HG03066 (cell line): ENCODE measurements around the gene PAFAH1B1.
"Not testable (repeated sequence)": the region's sequence is repeated elsewhere in the genome, so short reads cannot be mapped to it uniquely, and the experiment has no call there.

Experiments
- ATAC-seq: cut with Tn5 transposase; IDR thresholded peaks from one replicate; pipeline ENCODE4 v1.9.1; 2021; ENCODE audit warnings: low read depth; ENCODE audit not compliant: unreplicated experiment

The PAFAH1B1 gene

GRCh38 chr17:2592971-2593820 lies at the start of gene PAFAH1B1:
Gene PAFAH1B1 (plus strand): TSS chr17:2593654. CDS start chr17:2638289, 44,635 bp downstream.
- peak; percentile 77 for ATAC-seq

DNA sequence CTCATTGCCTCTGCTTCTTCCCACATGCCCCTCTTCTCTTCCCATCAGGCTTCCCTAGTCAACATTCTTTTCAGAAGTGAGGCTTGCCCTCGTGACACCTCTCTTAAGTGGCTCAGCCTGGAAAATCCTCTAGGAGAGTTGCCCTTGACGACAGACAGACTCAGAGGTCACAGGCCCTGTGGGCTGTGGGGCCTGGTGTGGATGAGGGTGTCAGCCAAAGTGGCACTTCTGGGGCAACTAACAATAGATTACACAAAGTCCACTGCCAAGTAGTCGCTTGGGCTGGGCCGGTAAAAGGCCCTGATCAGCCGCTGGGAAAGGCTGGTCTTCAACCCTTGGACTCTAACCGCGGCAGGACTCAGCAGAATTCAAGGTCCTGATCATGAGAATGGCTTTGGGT lies 48.1 kb upstream of the PAFAH1B1 start:
- no peak for ATAC-seq

DNA sequence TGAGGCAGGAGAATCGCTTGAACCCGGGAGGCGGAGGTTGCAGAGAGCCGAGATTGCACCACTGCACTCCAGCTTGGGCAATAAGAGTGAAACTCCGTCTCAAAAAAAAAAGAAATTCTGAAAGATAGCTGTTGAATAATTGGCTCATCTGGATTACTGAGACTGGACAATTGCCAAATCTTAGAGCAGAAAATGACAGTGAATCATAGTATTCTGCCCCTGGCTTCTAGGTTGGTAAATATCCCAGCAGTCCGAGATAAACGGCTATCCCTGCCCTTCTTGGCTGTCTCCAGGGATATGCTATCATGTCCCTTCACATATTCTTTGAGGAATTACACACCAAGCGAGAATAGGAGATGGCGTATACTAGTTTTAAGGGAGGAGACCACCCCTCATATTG lies 46.3 kb upstream of the PAFAH1B1 start:
- ATAC-seq, result no peak

DNA sequence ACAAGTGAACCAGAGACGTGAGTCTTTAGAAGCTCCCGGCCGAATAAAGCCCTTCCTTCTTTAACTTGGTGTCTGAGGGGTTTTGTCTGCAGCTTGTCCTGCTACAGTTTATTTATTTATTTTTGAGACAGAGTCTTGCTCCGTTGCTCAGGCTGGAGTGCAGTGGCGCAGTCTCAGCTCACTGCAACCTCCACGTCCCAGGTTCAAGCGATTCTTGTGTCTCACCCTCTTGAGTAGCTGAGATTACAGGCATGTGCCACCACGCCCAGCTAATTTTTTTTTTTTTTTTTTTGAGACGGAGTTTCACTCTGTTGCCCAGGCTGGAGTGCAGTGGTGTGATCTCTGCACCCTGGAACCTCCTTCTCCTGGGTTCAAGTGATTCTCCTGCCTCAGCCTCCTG lies 45.4 kb upstream of the PAFAH1B1 start:
- not testable (repeated sequence) for ATAC-seq

- ATAC-seq, result no peak
Measured at GRCh38 chr17:2549392-2550211, 43.9 kb upstream of the PAFAH1B1 start.

GRCh38 chr17:2551493-2551892 lies 42.0 kb upstream of the PAFAH1B1 start:
- ATAC-seq, result no peak

DNA sequence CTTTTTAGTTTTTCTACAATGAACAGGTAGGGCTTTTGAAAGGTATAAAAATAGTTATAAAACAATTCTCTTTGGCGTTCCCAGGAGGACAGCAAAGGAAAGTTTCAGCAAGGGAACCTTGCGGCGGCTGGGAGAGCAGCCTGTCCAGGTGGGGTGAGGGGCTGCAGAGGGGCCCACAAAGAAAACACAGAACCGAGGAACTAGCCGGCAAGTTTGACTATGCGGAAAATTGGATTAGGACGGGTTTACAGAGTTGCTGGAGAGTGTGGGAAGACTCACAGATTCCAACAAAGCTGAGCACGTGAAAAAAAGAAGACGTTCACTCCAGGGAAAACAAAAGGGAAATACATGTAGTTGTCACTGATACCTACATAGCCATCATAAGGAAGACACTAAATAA lies 41.5 kb upstream of the PAFAH1B1 start:
- no peak for ATAC-seq

GRCh38 chr17:2560658-2561057 lies 32.8 kb upstream of the PAFAH1B1 start:
- no peak for ATAC-seq

GRCh38 chr17:2562162-2562858 lies 31.1 kb upstream of the PAFAH1B1 start:
- no peak for ATAC-seq

DNA sequence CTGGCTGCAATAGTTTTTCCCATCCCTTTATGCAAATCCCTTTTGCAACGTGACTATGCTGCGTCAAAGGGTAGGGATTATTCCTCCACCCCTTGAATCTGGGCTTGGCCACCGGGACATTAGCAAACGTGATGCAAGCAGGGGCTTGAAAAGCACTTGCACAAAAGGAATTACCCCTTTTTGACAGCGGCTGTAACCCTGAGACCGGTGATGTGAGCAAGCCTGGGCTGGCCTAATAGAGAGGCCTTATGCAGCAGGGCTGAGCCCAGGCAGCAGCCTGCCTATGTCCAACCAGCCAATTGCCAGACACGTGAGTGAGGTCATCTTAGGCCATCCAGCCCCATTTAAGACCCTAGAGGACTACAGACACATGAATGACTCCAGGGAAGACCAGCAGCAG lies 30.4 kb upstream of the PAFAH1B1 start:
- no peak for ATAC-seq

DNA sequence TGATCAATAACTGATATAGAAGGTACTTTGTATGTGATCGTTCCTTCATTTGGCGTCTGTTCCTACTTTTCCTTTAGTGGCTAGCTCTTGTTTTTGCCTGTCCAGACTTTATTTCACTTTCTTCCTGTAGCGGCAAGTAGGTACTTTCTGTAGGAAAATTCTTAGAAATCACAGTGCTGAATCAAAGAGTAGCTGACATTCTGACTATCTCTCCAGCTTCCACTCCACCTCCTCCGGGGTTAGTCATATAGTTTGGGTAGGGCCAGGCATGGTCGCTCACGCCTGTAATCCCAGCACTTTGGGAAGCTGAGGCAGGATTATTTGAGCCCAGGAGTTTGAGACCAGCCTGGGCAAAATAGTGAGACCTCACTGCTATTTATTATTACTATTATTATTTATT lies 29.9 kb upstream of the PAFAH1B1 start:
- no peak for ATAC-seq

DNA sequence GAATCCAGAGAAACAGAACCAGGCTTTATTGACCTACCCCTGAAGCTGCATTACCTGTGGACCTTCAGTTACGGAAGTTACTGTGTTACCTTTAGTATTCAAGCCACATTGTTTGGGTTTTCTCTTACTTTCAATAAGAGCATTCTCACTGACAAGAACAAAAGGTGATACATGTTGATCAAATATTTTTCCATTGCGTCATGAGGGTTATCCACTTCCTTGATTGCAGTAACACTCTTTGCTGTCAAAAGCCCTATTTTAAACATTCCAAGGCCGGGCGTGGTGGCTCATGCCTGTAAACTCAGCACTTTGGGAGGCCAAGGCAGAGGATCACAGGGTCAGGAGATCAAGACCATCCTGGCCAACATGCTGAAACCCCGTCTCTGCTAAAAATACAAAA lies 28.6 kb upstream of the PAFAH1B1 start:
- no peak for ATAC-seq

- ATAC-seq, result no peak
Measured at GRCh38 chr17:2566056-2566455, 27.4 kb upstream of the PAFAH1B1 start.

GRCh38 chr17:2571523-2572303 lies 21.7 kb upstream of the PAFAH1B1 start:
- ATAC-seq, result peak; percentile 86

- ATAC-seq, result not testable (repeated sequence)
Measured at GRCh38 chr17:2572304-2572609, 21.2 kb upstream of the PAFAH1B1 start.

DNA sequence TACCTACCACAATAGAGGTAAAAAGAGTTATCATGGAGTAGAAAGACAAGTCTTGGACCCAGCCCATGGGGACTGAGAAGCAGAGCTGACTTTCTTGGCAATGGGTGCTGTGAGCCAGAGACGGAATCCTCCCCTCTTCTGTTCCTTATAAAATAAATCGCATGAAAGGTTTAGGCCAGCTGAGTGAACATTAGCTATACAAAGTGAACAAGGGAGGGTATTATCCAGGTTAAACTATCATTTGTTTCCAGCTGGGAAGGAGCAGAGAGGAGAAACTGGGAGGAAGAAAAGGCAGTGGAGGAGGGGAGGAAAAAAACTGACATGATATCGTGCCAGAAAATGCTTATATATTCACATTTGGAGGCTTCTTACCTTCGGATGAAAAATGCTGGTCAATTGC lies 13.3 kb upstream of the PAFAH1B1 start:
- no peak for ATAC-seq

GRCh38 chr17:2580661-2581060 lies 12.8 kb upstream of the PAFAH1B1 start:
- ATAC-seq, result no peak

DNA sequence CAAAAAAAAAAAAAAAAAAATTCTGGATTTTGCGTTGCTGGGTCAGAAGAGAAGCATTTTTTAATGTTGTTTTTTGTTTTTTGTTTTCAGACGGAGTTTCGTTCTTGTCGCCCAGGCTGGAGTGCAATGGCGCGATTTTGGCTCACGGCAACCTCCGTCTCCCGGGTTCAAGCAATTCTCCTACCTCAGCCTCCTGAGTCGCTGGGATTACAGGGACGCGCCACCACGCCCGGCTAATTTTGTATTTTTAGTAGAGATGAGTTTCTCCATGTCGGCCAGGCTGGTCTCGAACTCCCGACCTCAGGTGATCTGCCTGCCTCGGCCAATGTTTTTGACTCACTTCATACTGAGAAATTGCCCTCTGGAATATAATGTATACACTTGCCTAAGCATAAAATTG lies 11.0 kb upstream of the PAFAH1B1 start:
- ATAC-seq, result no peak

DNA sequence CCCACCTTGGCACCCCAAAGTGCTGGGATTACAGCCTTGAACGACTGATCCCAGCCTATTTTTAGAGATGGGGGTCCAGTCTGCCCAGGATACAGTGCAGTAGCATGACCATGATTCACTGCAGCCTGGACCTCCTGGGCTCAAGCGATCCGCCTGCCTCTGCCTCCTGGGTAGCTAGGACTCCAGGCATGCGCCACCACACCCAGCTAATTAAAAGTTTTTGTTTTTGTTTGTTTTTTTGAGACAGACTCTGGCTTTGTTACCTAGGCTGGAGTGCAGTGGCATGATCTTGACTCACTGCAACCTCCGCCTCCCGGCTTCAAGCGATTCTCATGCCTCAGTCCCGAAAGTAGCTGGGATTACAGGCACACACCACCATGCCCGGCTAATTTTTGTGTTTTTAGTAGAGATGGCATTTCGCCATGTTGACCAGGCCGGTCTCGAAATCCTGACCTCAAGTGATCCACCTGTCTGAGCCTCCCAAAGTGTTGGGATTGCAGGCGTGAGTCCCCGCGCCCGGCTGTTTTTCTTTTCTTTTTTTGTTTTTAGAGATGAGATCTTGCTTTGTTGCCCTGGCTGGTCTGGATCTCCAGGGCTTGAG lies 2.3 kb upstream of the PAFAH1B1 start:
- ATAC-seq, result no peak
